Measurements from ENCODE around the gene TAS2R1.
"Not testable (repeated sequence)": the region's sequence is repeated elsewhere in the genome, so short reads cannot be mapped to it uniquely, and the experiment has no call there.

The TAS2R1 gene

GRCh38 chr5:9622971-9623421 is 7.2 kb downstream of the TAS2R1 start:
- DNase-seq (ENCODE audit: low spot score) = no peak

DNA sequence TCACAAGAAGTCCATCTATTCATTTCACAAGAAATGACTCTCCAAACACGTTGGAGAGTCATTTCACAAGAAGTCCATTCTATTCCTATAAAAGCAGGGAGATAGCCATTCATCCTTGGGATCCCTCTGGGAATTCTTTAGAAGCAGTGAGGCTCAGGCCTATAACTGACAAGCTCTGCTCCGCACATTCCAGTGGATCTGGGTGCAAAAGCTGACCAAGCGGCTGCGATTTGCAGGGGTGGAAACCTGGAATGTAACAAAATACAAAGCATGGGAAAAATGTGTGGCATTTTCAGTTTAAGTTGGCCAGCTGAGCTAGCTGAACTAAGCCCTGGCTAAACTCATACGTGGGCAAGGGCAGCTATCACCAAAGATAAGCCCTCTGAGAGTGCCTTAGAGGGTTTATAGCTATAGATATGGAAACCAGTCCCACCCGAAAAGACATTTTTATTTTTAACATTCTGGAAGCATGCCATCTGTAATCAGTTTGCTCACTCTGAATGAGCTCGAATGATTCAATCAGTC is 8.7 kb downstream of the TAS2R1 start:
- DNase-seq (ENCODE audit: low spot score) = no peak

GRCh38 chr5:9619331-9620092 is 10.6 kb downstream of the TAS2R1 start:
- DNase-seq (ENCODE audit: low spot score) = no peak

GRCh38 chr5:9617739-9618504 is 12.2 kb downstream of the TAS2R1 start:
- DNase-seq (ENCODE audit: low spot score) = no peak

GRCh38 chr5:9617221-9617620 is 12.9 kb downstream of the TAS2R1 start:
- no peak for DNase-seq (ENCODE audit: low spot score)

GRCh38 chr5:9615331-9615730 is 14.8 kb downstream of the TAS2R1 start:
- no peak for DNase-seq (ENCODE audit: low spot score)

GRCh38 chr5:9613360-9613759 is 16.8 kb downstream of the TAS2R1 start:
- DNase-seq (ENCODE audit: low spot score) = no peak

DNA sequence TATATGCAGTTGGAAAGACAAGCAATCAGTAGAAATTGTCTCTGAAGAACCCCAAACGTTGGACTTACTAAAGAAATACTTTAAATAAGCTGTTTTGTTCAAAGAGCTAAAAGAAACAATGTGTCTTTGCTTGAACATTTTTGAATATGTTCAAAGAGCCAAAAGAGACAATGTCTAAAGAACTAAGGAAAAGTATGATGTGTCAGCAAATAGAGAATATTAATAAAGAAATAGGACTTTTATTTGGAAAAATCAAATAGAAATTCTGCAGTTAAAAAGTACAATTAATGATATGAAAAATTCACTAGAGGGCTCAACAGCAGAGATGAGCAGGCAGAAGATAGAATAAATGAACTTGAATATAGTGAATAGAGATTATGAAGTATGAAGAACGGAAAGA is 19.2 kb downstream of the TAS2R1 start:
- DNase-seq (ENCODE audit: low spot score) = no peak

DNA sequence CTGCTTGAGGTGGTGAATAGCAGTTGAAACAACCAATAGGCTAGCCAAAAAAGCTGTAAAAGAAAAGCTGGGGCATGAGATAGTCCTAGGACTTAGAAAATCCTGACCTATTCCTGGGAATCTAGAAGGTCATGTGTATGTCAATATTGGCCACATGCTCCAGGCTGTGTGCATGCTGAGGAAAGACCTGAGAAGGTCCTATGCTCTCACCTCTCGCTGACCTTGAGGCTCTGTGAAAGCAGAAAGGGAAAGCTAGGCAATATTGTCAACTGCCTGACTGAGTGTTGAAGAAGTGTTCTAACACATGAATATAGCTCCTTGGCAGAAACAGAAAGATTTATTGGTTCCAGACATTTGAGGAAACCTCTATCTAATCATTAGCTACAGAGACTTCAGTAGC is 19.8 kb downstream of the TAS2R1 start:
- DNase-seq (ENCODE audit: low spot score) = no peak

GRCh38 chr5:9608093-9608492 is 22.1 kb downstream of the TAS2R1 start:
- DNase-seq (ENCODE audit: low spot score) = no peak

DNA sequence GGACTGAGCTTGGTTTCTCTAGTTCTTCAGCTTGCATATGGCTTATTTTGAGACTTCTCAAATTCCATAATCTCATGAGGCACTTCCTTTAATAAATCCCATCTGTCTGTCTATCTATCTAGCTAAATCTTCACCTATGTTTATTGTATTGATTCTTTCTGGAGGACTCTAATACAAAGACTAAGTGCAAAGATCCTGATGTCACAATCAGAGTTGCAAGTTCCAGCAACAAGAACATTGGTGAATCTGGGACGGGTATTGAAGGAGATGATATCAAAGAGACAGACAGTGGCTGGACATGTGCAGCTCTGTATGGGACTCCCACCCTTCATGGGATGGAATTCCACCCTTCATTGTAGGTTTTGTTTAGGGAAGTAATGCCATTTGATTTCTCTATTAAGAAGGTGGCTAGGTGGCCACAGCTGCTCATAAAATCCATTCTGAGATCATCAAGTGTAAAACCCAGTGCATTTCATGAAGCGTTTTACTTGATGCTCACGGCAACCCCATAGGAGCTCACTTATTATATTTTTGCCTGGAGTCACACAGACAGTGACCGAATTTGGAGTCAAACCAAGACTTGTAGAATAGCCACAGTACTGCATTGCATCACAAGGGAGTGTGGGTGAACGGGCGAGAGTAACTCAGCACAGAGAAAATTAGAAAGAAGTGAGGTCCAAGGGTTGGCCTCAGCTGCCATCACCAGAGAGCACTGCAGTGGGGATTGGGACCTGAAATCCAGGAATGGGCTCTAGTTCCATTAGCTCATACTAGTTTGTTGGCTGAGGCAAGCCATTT is 24.9 kb downstream of the TAS2R1 start:
- DNase-seq (ENCODE audit: low spot score) = no peak

DNA sequence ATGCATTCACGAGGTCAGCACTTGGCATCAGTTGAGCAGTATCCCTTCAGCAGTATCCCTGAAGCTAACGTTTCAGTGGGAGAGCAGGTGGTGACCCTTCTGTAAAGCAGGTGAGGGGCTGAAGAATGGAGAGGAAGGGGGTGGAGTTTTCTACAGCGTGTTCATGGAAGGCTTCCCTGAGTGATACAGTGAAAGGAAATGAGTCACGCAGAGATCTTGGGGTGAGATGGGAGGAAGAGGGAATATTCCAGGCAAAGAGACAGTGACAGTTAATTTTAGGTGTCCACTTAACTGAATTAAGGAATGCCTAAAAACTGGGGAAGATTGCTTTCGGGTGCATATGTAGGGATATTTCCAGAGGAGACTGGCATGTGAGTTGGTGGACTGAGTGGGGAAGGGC is 25.7 kb downstream of the TAS2R1 start:
- DNase-seq (ENCODE audit: low spot score) = no peak

- DNase-seq (ENCODE audit: low spot score) = no peak
These were observed 29.0 kb downstream of the TAS2R1 start for GRCh38 chr5:9601055-9601739.

DNA sequence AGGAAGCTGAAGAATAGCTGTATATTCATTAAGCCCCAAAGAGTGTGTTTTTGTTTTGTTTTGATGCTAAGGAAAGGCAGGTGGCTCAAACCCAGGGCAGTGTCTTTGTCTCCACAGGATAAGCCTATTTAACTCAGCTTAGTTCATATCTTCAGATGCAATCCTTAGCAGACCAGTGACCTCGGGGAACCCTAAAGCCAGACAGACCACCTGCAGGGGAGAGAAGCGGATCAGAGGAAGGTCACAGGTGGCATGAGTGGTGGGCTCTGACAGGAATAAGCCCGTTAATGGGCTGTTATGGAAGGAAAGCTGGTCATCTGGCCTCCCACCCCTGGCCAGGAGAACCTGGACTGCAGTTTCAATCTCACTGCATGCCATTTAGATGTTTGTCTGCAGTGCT is 30.8 kb downstream of the TAS2R1 start:
- DNase-seq (ENCODE audit: low spot score) = no peak

DNA sequence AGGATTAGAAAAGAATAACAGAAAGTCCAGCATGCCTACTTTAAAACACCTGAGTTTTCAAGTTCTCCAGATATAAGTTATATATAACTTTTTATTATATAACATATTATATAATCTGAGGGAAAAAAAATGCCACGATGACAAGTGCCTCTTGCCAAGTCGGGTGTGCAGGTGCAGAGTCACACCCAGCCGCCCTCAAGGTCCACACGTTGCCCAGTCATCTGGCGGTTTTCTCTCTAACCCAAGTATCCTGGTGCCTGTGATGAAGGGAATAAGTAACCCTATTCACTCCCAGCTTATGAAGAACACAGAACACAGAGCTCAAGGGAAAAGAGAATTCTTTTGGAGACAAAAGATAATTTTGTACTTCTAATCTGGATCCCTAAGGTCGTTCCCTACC is 31.8 kb downstream of the TAS2R1 start:
- DNase-seq (ENCODE audit: low spot score) = not testable (repeated sequence)

DNA sequence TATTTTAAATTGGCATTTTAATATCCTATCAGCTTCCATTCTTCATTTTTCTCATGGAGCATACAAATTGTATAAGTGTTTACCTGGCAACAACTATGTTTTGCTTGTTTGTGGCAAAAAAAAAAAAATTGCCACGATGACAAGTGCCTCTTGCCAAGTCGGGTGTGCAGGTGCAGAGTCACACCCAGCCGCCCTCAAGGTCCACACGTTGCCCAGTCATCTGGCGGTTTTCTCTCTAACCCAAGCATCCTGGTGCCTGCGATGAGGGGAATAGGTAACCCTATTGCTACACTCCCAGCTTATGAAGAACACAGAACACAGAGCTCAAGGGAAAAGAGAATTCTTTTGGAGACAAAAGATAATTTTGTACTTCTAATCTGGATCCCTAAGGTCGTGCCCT is 32.8 kb downstream of the TAS2R1 start:
- not testable (repeated sequence) for DNase-seq (ENCODE audit: low spot score)

GRCh38 chr5:9596824-9597223 is 33.3 kb downstream of the TAS2R1 start:
- DNase-seq (ENCODE audit: low spot score) = no peak

- DNase-seq (ENCODE audit: low spot score) = no peak
These were observed 33.9 kb downstream of the TAS2R1 start for GRCh38 chr5:9596171-9596780.

GRCh38 chr5:9594913-9595312 is 35.2 kb downstream of the TAS2R1 start:
- no peak for DNase-seq (ENCODE audit: low spot score)

DNA sequence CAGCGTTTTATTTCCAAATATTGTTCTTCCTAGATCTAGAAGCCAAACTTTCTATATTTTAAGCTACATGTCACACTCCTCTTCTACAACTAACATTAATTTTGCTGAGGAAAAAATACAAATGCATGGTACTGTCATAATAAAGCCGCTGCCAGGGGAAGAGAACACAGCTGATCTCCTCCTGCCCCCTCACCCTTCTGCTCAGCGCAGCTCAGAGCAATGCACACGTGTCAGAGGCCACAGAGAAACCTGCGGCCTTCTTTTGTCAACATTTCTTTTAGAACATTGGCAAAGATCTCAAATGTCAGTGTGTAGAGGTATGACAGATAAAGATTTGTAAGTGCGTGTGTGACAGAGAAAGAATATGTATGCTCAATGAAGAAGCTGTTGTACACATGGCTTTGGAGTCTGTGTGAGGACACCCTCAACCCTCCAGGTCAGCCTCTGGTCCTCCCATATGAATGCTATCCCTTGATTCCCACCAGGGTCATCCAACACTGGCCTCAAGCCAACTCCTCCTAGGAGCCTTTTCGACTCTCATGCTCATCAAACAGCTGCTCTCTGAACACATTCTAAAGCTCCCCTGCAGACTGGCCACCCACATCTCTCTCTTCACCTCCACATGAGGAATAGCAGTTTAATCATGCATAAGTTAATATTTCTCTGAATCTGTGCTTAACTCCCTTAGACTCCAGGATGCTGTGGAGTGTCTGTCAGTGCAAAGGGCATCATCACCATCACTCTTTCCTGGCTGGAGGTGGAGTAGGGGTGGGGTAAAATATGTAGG is 40.9 kb downstream of the TAS2R1 start:
- DNase-seq (ENCODE audit: low spot score) = no peak

- DNase-seq (ENCODE audit: low spot score) = no peak
These were observed 41.9 kb downstream of the TAS2R1 start for GRCh38 chr5:9588254-9588653.
